NCI-H2107 treated with DMSO at 0.1 percent for 48 hours (cell line): Measurements from ENCODE around the gene GNAS-AS1.

Experiments
- DNase-seq: peaks from one replicate; lab custom pipeline; 2025; ENCODE audit not compliant: unreplicated experiment; lab: John Stamatoyannopoulos, UW

Gene GNAS-AS1

DNA sequence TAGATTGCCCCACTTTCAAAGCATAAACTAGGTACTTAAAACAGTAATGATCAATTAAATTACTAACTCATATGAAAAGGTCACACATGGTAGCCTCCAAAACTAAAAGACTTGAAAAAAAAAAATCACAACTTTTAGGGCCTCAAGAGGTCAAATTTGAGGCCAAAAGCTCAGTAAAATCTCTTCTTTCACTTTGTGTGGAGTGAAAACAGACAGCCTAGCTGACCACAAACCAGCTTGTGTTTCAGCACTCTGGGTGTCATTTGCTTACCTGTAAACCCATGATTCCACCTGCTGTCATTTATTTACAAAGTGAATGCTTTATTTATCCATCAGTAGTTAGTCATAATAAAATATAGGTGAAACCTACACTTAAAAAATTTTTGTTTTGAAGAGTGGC is 35.8 kb upstream of the GNAS-AS1 start:
- no peak for DNase-seq

DNA sequence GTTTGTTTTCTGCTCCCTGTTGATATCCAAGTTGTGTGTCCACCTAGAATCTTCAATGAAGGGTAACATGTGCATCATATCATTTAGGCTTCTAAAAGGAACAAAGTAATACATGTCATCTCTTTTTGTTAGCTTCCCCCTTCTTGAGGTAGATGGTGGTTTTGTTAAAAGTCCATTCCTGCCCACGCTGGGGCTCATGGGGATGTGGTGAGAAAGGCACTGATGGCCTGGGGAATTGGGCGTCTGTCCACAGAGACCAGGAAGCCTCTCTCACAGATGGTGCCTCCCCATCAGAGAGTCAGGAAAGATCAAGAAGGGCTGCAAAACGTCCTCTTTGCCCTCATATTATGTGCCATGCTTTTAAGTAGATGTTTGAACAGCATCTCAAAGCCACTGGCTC is 34.3 kb upstream of the GNAS-AS1 start:
- DNase-seq, result no peak

DNA sequence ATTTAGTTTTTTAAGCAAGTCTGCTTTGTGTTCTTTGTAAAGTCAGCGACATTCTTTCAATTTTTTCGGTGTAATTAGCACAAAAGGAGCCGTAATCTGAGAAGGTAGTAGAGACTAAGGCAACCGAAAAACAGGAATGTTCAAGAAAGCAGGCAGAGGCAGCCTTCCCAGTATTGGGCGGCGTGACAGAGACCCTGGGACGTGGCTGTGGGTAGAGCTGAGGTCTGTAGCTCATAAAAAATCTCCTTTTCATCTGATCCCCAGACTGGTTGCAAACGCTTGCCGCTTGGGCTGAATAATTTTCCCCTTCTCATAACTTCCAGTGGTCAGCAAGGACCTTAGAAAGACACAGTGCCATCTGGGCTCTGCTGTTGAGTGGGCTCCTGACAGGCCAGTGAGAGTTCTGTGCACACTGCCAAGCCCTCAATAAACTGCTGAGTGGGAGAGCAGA is 32.6 kb upstream of the GNAS-AS1 start:
- no peak for DNase-seq

GRCh38 chr20:58882704-58883089 is 32.0 kb upstream of the GNAS-AS1 start:
- DNase-seq, result no peak

DNA sequence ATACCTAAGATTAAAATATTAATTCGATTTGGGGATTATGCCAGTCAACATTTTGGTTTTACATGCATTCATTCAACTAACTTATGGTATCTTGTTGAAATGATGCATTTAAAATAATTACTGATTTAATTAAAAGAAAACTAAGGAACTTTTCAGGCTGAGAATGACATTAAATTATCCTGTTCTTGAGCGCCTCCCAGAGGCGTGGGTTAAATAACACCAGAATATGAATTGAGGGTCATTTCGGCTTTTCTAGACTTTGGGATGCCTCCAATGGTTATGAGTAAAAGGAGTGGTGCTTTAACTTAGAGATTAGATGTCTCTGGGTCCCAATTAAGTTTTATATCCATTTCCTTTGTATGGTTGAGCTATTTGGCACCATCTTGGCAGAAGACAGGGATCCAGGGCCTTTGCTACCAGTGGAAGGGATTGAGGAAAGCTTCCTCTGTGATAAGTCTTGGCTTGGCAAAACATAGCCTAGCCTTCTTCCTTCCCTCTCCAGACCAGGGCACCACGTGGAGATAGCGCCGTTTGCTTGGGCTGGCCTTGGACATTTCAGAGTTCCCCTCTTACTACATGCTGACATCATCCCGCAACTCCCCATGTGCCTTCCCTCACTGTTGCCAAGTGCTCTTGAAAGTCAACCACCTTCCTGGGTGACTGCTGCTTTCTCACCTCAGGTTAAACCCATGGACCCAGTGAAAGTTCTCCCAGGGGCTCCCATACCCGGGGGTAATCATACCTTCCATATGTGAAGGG is 30.5 kb upstream of the GNAS-AS1 start:
- DNase-seq, result no peak

- DNase-seq, result no peak
Observed at GRCh38 chr20:58880441-58880840, 29.7 kb upstream of the GNAS-AS1 start.

- DNase-seq, result no peak
Observed at GRCh38 chr20:58878399-58878798, 27.7 kb upstream of the GNAS-AS1 start.

DNA sequence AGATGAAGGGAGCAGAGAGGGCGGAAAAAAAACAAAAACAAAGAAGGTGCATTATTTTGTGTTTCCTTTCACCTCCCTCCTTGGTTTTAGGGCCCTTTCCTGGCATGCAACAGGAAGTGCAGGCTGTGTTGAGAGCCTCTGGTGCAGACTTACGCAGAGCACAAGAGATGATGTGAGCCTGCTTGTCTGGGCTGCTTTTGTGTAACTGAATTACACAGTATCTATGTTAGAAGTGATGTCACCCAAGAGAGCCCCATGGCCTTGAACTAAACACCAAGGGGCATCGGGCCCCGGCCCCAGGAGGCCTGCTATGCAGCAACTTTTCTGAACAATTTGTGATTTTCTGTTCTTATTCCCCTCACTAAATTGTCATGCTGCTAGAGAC is 27.3 kb upstream of the GNAS-AS1 start:
- no peak for DNase-seq

- no peak for DNase-seq
Observed at GRCh38 chr20:58877050-58877975, 26.6 kb upstream of the GNAS-AS1 start.

- no peak for DNase-seq
Observed at GRCh38 chr20:58876437-58876836, 25.7 kb upstream of the GNAS-AS1 start.

DNA sequence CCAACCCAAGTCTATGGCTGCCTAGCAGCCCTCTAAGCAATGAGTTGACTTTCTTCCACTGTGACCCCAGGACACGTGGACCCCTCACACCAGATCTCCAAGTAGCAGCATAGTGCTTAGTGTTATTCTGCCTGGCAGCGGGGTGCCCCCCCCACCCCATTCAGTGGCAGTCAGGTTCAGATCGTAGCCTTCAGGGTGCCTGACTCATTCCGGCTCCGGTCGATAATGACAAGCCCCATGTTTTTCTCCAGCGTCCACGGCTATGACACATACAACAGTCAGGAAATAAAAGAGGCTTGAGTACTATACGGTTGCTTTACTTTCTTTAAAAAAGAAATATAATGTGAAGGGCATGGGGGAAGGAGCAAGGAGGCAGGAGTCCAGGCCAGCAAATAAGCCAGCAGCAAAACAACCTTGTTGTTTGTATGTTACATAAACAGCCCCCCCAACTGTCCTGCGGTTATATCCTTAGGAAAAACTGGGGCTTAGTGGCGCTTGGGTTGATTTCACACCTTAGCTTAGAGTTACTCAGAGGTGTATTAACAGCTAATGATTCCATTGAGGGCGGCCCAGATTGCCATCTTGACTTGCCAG is 24.9 kb upstream of the GNAS-AS1 start:
- DNase-seq, result no peak

GRCh38 chr20:58875111-58875510 is 24.4 kb upstream of the GNAS-AS1 start:
- DNase-seq, result no peak

DNA sequence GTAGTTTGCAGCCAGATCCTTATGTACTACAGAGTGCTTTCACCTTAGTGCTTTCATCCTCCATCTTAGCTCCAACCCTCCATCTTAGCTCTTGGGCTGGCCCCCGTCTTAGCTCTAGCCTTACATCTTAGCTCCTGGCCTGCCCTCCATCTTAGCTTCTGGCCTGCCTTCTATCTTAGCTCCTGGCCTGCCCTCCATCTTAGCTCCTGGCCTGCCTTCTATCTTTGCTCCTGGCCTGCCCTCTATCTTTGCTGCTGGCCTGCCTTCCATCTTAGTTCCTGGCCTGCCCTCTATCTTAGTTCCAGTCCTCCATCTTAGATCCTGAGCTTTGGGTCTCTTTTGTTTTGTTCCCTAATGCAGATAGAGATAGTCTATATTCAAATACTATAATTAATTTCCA is 23.8 kb upstream of the GNAS-AS1 start:
- no peak for DNase-seq

GRCh38 chr20:58871533-58872102 is 20.9 kb upstream of the GNAS-AS1 start:
- no peak for DNase-seq

- peak; percentile 61 for DNase-seq
Observed at GRCh38 chr20:58870293-58871014, 19.8 kb upstream of the GNAS-AS1 start.

DNA sequence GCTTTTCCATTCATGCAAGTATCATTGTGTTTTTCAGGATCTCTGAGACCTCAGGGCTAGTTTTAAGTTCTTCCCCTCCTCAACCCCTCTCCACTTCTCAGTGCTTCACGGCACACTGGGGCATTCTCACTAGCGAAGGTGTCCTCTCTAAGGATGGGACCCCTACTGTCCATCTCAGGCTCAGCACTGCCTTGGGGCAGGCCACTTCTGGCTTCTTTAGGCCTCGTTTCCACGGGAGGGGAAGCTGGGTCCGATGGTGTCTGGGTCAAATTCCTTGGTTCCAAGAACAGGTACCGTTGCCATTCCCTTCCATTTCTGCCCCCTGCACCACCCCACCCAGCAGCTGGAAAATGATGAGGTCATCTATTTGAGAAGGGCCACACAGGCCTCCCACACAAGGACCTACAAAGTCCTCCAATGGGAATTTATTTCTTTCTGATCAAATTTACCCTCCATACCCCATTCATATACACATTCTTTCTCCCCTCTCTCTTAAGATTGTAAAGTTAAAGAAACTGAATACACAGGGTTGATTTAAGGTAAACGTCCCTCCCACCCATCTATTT is 19.0 kb upstream of the GNAS-AS1 start:
- no peak for DNase-seq

- no peak for DNase-seq
Observed at GRCh38 chr20:58868795-58869194, 18.1 kb upstream of the GNAS-AS1 start.

DNA sequence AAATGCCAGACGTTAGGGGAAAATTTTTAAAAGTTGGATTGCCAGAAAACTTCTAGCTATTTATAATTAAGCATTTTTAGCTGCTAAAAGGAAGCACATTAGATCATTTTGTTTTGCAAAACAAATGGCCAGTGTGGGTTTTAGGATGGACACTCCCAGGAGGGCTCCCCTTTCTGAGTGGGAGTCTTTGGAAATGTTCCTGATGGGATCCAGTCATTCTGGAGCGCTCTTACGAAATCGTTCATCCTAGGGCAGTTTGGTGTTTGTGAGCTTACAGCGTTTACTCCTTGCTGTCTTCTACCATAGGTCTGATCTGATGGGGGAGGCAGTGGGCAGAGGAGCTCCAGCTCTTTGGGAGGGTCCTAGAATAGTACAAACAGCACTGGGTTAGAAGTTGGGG is 16.5 kb upstream of the GNAS-AS1 start:
- DNase-seq, result no peak

GRCh38 chr20:58865843-58866242 is 15.1 kb upstream of the GNAS-AS1 start:
- DNase-seq, result no peak

- no peak for DNase-seq
Observed at GRCh38 chr20:58864346-58864745, 13.6 kb upstream of the GNAS-AS1 start.
